ENCODE results near the gene XNDC1N. TPM values are rescaled to one million over a fixed set of nuclear protein-coding genes. Genes with fewer than 3 reads are reported as not detected.
"Not testable (repeated sequence)": the region's sequence is repeated elsewhere in the genome, so short reads cannot be mapped to it uniquely, and the experiment has no call there.

Gene XNDC1N
- total and polyA plus RNA-seq, 2 experiments from 2014 or later: 11.0 to 13.0 TPM

GRCh38 chr11:71908218-71908617 lies 20.2 kb downstream of the XNDC1N start (continued):
- TF ChIP-seq, protein P1, sequence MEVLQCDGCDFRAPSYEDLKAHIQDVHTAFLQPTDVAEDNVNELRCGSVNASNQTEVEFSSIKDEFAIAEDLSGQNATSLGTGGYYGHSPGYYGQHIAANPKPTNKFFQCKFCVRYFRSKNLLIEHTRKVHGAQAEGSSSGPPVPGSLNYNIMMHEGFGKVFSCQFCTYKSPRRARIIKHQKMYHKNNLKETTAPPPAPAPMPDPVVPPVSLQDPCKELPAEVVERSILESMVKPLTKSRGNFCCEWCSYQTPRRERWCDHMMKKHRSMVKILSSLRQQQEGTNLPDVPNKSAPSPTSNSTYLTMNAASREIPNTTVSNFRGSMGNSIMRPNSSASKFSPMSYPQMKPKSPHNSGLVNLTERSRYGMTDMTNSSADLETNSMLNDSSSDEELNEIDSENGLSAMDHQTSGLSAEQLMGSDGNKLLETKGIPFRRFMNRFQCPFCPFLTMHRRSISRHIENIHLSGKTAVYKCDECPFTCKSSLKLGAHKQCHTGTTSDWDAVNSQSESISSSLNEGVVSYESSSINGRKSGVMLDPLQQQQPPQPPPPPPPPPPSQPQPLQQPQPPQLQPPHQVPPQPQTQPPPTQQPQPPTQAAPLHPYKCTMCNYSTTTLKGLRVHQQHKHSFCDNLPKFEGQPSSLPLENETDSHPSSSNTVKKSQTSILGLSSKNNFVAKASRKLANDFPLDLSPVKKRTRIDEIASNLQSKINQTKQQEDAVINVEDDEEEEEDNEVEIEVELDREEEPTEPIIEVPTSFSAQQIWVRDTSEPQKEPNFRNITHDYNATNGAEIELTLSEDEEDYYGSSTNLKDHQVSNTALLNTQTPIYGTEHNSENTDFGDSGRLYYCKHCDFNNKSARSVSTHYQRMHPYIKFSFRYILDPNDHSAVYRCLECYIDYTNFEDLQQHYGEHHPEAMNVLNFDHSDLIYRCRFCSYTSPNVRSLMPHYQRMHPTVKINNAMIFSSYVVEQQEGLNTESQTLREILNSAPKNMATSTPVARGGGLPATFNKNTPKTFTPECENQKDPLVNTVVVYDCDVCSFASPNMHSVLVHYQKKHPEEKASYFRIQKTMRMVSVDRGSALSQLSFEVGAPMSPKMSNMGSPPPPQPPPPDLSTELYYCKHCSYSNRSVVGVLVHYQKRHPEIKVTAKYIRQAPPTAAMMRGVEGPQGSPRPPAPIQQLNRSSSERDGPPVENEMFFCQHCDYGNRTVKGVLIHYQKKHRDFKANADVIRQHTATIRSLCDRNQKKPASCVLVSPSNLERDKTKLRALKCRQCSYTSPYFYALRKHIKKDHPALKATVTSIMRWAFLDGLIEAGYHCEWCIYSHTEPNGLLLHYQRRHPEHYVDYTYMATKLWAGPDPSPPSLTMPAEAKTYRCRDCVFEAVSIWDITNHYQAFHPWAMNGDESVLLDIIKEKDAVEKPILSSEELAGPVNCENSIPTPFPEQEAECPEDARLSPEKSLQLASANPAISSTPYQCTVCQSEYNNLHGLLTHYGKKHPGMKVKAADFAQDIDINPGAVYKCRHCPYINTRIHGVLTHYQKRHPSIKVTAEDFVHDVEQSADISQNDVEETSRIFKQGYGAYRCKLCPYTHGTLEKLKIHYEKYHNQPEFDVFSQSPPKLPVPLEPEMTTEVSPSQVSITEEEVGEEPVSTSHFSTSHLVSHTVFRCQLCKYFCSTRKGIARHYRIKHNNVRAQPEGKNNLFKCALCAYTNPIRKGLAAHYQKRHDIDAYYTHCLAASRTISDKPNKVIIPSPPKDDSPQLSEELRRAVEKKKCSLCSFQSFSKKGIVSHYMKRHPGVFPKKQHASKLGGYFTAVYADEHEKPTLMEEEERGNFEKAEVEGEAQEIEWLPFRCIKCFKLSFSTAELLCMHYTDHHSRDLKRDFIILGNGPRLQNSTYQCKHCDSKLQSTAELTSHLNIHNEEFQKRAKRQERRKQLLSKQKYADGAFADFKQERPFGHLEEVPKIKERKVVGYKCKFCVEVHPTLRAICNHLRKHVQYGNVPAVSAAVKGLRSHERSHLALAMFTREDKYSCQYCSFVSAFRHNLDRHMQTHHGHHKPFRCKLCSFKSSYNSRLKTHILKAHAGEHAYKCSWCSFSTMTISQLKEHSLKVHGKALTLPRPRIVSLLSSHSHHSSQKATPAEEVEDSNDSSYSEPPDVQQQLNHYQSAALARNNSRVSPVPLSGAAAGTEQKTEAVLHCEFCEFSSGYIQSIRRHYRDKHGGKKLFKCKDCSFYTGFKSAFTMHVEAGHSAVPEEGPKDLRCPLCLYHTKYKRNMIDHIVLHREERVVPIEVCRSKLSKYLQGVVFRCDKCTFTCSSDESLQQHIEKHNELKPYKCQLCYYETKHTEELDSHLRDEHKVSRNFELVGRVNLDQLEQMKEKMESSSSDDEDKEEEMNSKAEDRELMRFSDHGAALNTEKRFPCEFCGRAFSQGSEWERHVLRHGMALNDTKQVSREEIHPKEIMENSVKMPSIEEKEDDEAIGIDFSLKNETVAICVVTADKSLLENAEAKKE (CRISPR knock-in tag; IDR thresholded peaks at IDR 0.05): no peak
- TF ChIP-seq POLR2AphosphoS5 (IDR thresholded peaks at IDR 0.05; ENCODE audit: low read depth) (no peak), EZH2phosphoT487 (IDR thresholded peaks at IDR 0.05; ENCODE audit: unreplicated experiment) (no peak)
- TF ChIP-seq, protein P2, sequence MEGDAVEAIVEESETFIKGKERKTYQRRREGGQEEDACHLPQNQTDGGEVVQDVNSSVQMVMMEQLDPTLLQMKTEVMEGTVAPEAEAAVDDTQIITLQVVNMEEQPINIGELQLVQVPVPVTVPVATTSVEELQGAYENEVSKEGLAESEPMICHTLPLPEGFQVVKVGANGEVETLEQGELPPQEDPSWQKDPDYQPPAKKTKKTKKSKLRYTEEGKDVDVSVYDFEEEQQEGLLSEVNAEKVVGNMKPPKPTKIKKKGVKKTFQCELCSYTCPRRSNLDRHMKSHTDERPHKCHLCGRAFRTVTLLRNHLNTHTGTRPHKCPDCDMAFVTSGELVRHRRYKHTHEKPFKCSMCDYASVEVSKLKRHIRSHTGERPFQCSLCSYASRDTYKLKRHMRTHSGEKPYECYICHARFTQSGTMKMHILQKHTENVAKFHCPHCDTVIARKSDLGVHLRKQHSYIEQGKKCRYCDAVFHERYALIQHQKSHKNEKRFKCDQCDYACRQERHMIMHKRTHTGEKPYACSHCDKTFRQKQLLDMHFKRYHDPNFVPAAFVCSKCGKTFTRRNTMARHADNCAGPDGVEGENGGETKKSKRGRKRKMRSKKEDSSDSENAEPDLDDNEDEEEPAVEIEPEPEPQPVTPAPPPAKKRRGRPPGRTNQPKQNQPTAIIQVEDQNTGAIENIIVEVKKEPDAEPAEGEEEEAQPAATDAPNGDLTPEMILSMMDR (conservative IDR thresholded peaks at IDR 0.05; ENCODE audit: low read depth in 2 of 2): no peak

DNA sequence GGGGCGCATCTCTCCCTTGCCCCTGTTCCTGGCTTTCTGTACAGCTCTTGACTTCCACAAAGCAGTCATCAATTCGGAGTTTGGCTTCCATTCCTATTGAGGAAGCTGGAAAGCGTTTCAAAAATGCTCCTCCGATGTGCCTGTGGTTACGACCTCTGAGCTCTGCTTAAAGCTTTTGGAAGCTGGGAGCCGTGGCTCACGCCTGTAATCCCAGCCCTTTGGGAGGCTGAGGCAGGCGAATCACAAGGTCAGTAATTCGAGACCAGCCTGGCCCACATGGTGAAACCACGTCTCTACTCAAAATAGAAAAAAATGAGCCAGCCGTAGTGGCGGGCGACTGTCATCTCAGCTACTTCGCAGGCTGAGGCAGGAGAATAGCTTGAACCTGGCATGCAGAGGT lies 27.3 kb downstream of the XNDC1N start:
- not testable (repeated sequence) for H3K9me2 ChIP-seq (ENCODE audit: insufficient read depth); ATAC-seq; H2AFZ ChIP-seq; H3K27ac Mint-ChIP-seq; H3F3A ChIP-seq (replicated peaks; ENCODE audit: low read depth); H3K4me1 Mint-ChIP-seq; H3K27me3 Mint-ChIP-seq (ENCODE audit: insufficient read depth, low read depth, poor library complexity); H3K36me3 ChIP-seq (ENCODE audit: insufficient read depth); H4K20me1 ChIP-seq (replicated peaks; ENCODE audit: insufficient read depth); H3K9me3 Mint-ChIP-seq; H3K27me3 ChIP-seq (ENCODE audit: insufficient read depth); H3K4me3 ChIP-seq; H3K4me2 ChIP-seq; H3K4me1 ChIP-seq (ENCODE audit: insufficient read depth); H3K79me2 ChIP-seq (replicated peaks; ENCODE audit: insufficient read depth); H3K4me3 Mint-ChIP-seq; H3K27ac ChIP-seq (ENCODE audit: low read depth)
- peak; percentile 21 for DNase-seq (ENCODE audit: low spot score)
- peaks cover 36% of the 10 kb centered on the region; the same call in 2 of the 3 replicates for H3K36me3 Mint-ChIP-seq (ENCODE audit: low read depth)

Data from GM23338 (cell line).